Omental fat pad (tissue), 4 donors: ENCODE measurements around the gene PAX3. TPM values are rescaled to one million over a fixed set of nuclear protein-coding genes. Genes with fewer than 3 reads are reported as not detected.

Source experiments
- ATAC-seq: fragments of 150-250 bp; one replicate; pipeline ENCODE4 v1.9.1; 2016; ENCODE audit warnings: mild to moderate bottlenecking, moderate library complexity; ENCODE audit not compliant: low FRiP score
- DNase-seq: peaks from one replicate; pipeline ENCODE4 v3.0.0-alpha.2; 2019; ENCODE audit warnings: low spot score
- total RNA-seq, 4 donors: library from RNA; depleted of rRNA; stranded (reverse); fragments of >200 nt; gene quantifications; one replicate each; pipeline ENCODE4 v1.1.0, GENCODE V29; 2016
- TF ChIP-seq, protein P1 (sequence below), 3 donors: fragments of 450-650 bp; IDR thresholded peaks; one replicate each; pipeline ENCODE4 v1.5.1; 2016 to 2017; ENCODE audit warnings: antibody characterized with exemption in 3 of 3, mild to moderate bottlenecking in 3 of 3, moderate library complexity in 2 of 3

The PAX3 gene
- total RNA-seq, 4 donors from 2014 or later = not detected

DNA sequence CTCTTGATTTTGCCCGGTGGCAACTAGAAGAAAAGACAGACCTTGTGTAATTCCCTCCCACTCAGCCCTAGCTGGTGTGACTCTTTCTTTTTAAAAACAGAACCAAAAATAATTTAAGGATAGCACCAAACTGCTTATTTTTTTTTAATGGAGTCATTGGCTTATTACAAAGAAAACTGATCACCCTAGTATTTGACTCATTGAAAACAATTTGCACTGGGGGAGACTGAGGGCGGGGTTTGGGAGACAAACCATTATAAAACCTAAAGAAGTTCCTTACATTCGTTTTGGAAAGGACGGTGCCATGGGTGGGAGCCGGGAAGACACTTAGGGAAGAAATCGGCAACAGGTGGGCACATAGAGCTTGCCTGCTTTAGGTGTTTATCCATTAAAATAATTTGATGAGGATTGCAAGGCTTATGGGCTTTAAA is 2.5 kb downstream of the PAX3 start:
- TF ChIP-seq, protein P1, sequence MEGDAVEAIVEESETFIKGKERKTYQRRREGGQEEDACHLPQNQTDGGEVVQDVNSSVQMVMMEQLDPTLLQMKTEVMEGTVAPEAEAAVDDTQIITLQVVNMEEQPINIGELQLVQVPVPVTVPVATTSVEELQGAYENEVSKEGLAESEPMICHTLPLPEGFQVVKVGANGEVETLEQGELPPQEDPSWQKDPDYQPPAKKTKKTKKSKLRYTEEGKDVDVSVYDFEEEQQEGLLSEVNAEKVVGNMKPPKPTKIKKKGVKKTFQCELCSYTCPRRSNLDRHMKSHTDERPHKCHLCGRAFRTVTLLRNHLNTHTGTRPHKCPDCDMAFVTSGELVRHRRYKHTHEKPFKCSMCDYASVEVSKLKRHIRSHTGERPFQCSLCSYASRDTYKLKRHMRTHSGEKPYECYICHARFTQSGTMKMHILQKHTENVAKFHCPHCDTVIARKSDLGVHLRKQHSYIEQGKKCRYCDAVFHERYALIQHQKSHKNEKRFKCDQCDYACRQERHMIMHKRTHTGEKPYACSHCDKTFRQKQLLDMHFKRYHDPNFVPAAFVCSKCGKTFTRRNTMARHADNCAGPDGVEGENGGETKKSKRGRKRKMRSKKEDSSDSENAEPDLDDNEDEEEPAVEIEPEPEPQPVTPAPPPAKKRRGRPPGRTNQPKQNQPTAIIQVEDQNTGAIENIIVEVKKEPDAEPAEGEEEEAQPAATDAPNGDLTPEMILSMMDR (IDR thresholded peaks at IDR 0.05) = no peak
- DNase-seq (no peak), ATAC-seq (no peak)

DNA sequence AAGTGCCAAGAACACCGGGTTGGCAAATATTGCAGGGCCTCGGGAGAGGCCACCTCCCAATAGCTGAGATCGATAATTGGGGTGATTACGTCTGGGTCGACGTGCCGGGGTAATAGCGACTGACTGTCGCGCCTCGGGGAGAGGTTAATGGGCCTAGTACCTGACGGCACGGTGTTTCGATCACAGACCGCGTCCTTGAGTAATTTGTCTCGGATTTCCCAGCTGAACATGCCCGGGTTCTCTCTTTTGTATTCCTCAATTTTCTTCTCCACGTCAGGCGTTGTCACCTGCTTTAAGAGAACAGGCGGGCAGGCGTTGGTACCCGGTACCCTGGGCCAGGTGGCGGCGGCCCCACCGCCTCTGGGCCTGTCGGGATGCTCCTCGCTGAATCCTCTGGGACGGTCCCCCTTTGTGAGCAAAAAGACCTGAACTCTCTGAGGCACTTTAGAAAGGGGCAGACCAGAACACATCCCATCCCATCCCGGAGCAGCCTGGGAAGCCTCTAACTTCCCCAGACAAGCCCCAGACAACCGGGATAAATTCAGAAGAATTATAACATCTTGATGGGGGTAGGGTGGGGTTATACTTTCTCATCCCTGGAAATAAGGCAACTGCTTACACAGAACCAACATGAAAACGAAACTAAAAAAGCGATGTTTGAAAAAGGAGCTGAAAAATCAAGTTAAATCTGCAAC is 3.3 kb downstream of the PAX3 start:
- DNase-seq = no peak
- no peak for ATAC-seq
- TF ChIP-seq, protein P1 (IDR thresholded peaks at IDR 0.05) = no peak

DNA sequence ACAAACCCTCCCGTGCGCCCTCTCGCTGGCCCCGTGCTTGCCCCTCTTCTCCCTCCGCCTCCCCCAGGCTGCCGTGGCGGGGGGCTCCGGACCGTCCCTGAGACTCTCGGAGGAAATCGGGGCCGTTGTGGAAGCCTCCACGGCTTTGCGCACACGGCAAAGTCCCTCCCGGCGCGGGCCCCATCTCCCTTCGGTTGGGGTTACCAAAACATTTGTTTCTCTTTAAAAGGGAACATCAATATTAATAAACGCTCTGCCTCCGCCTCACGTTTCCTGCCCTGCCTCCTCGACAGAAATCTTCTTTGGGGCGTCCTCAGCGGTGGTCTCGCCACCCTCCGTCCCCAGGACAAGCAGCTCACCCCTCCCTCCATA is 3.8 kb downstream of the PAX3 start:
- TF ChIP-seq, protein P1 (IDR thresholded peaks at IDR 0.05) = no peak
- no peak for DNase-seq
- ATAC-seq = no peak

DNA sequence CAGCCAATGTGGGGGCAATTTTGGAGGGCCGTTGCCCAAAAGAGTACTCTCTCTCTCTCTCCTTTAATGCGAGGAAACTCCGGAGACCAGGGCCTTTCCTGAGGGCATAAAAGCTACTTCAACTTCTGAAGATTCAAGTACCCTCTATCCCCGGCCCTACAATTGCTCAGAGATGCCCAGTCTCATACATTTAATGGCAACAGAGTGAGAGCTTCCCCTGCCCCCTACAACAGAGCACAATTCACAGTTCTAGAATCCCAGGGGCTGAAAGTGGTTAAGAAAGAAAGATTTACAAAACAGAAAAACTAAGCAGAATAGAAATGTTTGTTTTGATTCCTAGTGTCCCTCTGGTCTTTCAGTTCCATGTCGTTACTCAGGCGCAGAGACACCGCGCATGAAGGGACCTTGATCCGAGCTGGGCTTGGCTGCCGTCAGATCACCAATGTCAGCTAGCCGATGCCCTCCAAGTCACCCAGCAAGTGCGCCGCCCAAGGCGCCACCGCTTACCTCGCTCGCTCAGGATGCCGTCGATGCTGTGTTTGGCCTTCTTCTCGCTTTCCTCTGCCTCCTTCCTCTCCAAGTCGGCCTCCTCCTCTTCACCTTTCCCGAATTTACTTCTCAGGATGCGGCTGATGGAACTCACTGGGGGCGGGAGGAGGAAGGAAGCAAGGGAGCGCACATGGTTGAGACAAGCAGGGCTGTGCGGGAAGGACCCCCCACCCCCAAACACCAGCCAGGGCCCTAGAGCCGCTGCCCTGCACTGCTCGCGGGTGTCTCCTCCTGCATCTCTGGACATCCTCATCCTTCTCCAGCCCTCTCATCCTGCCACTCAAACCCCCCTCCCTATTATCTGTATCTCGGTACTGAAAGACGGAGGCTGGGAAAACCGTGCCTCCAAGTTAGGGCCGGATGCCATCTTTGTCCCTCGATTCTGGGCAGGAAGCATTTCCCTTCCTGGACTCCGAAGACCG is 4.9 kb downstream of the PAX3 start:
- ATAC-seq (no peak), DNase-seq (no peak)
- TF ChIP-seq, protein P1 (IDR thresholded peaks at IDR 0.05) = no peak

DNA sequence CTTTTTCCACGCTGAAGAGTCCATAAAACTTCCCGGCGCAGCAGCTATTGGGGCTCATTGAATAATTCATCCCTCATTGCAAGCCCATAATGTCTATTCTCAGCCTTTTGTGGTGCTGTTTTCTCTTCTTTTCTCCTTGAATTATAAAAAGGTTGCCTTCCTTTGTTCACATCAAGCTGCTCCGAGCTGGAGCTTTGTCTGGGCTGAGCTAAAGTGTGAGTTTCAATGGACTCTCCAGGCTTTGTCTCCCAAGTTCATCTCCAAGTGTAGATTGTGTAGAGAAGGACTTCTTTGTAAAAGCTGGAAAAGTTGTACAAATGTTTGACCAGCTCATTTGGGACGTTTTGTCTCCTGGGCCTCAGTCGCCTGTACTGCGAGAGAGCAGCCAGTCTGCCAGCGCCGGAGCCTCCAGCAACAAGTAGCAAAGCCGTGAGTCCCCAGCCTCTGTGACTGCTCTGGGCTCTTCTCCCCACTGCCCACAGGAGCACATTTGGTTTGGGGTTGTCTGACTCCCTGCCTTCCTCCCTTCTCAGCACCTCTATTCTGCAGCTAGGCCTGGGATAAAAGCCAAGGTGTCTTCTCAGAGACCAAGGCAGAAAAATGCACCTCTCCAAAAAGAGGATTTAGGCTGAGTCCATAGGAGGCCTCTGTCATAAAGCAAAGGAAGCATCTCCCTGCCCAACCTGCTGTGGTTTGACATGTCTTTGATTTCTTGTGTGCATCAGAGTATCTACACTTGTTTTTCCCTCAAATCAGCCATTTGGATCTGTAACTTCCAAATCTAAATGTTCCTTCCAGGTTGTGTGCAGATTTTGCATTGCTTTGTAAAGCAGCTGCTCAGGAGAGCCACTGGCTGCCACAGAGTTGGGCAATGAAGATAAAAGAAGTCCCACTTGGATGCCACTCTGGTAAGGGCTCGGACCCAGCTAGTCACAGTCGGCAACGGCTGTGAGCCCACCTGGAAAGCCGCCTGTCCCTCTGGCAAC is 6.4 kb downstream of the PAX3 start:
- no peak for DNase-seq

DNA sequence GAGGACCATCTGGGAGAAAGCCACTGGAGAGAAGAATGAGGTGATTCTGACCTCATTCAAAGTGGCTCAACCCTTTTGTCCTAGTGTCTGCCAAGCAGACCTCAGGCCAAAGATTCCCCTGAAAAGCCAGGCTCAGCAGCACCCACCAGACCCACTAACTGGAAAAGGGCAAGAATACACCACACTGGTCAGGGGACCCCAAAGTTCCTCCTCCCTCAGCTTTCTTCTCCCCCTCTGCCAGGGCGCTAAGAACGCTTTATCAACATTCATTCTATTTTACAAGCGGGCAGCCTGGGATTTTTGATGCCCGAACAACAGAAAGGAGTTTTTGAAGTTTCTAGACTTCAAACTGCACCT is 7.3 kb downstream of the PAX3 start:
- TF ChIP-seq, protein P1 (IDR thresholded peaks at IDR 0.05) = no peak
- ATAC-seq = no peak

More for the DNA sequence above, 6.4 kb downstream of the PAX3 start:
- TF ChIP-seq, protein P1 (IDR thresholded peaks at IDR 0.05) = no peak
- no peak for ATAC-seq

More for the DNA sequence above, 7.3 kb downstream of the PAX3 start:
- no peak for DNase-seq
